Colonic mucosa (tissue), 4 donors: Measurements from ENCODE around the gene FAM13A. TPM values are rescaled to one million over a fixed set of nuclear protein-coding genes. Genes with fewer than 3 reads are reported as not detected.

Source experiments
- DNase-seq: peaks from one replicate; pipeline ENCODE4 v3.0.0-alpha.2; 2020
- H3K27ac ChIP-seq: fragments of 200-600 bp; one replicate; pipeline ENCODE4 v1.8.0; 2021
- H3K27me3 ChIP-seq: fragments of 200-600 bp; one replicate; pipeline ENCODE4 v1.8.0; 2021
- H3K36me3 ChIP-seq: fragments of 200-600 bp; one replicate; pipeline ENCODE4 v1.8.0; 2021
- H3K4me1 ChIP-seq: fragments of 200-600 bp; one replicate; pipeline ENCODE4 v1.8.0; 2021; ENCODE audit warnings: mild to moderate bottlenecking
- H3K4me3 ChIP-seq: fragments of 200-600 bp; one replicate; pipeline ENCODE4 v1.8.0; 2021
- H3K9ac ChIP-seq, 2 donors: one replicate each; pipeline ENCODE4 v1.7.0; 2013; ENCODE audit warnings: control low read depth in 2 of 2, low read depth in 2 of 2, low read length in 2 of 2
- H3K9me3 ChIP-seq: fragments of 200-600 bp; one replicate; pipeline ENCODE4 v1.8.0; 2021
- CTCF ChIP-seq: fragments of 200-600 bp; IDR thresholded peaks from one replicate; pipeline ENCODE4 v1.8.0; 2022; ENCODE audit warnings: antibody characterized with exemption, mild to moderate bottlenecking
- intact Hi-C: fragments of 100-400 bp; cut with DNase I; formaldehyde crosslinking; loops from one replicate; pipeline ENCODE4 v1.14.1; 2022
- total RNA-seq, 2 donors: library from RNA; stranded (reverse); fragmentation: NEBNext Ultra II Directional in 1 of 2; extraction: Animal tissue kit (Norgen Biotek cat#: 25700) in 1 of 2; gene quantifications; one replicate each; pipeline ENCODE4 v1.2.1, GENCODE V29; 2021
- donor health status: healthy.
- donor health status: DM: no; HTN: no; CAD: no.
- donor health status: DM: no; HTN: no; CAD: no.

The FAM13A gene
- total RNA-seq, 2 donors from 2014 or later: 34.0 to 248 TPM

DNA sequence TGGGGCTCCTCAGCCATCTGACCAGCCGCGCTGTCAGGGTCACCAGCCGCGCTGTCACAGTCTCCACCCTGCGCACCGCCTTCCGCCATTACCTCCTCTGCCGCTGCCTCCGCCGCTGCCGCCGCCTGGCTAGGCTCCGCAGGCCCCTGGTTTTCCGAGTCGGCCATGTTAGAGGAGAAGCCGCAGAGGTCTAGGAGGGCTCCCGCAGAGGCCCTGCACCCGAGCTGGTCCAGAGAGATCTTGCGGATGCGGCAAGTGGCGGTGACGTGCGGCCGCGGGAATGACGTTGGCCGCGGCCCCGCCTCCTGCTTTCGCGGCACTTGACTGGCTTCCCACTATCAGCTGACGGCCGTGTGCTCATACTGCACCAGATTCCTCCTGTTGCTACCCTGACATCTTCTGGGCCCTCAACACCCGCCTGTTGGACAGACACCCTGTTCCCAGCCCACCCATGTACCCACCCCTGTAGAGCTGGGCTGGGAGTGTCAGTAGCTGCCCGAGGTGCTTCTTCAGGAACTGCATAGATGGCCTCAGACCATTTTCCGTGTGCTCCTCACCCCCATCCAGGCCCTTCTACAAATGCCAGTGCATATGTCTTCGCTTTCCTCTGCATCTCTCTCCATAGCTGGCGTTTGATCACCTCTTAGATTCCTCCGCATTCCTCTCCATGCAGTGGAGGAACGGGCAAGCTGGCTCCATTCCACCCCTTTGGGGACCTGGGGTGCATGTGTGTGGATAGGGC, 359.2 kb downstream of the FAM13A start, which contains the start of gene NAP1L5:
NAP1L5 (minus strand) TSS at position 242 of the 742 bp plus-strand sequence; CDS start at position 167, 75 bp downstream.
- Histone ChIP-seq H3K36me3 (no peaks in the 10 kb centered on the region), H3K4me3 (peak within 1 kb of the TSS; percentile 62), H3K9me3 (no peaks in the 10 kb centered on the region), H3K4me1 (no peaks in the 10 kb centered on the region), H3K27ac (peak within 1 kb of the TSS; percentile 22), H3K27me3 (no peaks in the 10 kb centered on the region), H3K9ac (peak within 1 kb of the TSS; percentile 40 to 59)
- DNase-seq: peak; percentile 63
- intact Hi-C loops: no loop called here
- TF ChIP-seq CTCF: no peak

DNA sequence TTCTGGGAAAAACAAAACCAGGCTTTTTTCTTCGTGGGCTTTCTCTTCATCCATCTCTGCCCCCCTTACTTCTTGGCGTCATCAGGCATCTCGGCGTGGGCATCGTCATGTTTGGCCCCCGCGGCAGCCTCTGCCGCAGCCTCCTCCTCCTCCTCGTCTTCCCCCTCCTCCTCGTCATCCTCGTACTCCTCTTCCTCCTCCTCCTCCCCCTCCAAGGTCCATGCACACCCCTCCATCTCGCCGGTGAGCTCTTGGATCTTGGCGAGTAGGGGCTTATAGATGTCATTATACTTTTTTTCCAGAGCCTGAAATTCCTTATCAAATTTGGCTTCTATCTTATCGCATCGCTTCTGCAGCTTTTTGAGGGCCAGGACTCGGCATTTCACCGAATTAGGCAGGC, 359.8 kb downstream of the FAM13A start:
- no peak for TF ChIP-seq CTCF
- intact Hi-C loops: no loop called here
- Histone ChIP-seq H3K4me3 (peak overlapping the region; percentile 62), H3K4me1 (no peaks in the 10 kb centered on the region), H3K9ac (peak overlapping the region; percentile 40 to 59), H3K9me3 (no peaks in the 10 kb centered on the region), H3K27me3 (no peaks in the 10 kb centered on the region), H3K36me3 (no peaks in the 10 kb centered on the region), H3K27ac (peak overlapping the region; percentile 22)
- DNase-seq: no peak

GRCh38 chr4:88696630-88697029, 360.4 kb downstream of the FAM13A start:
- H3K9me3 ChIP-seq: no peaks in the 10 kb centered on the region
- H3K4me1 ChIP-seq: no peaks in the 10 kb centered on the region
- no peak for DNase-seq
- no peak overlapping the region for H3K9ac ChIP-seq
- no peaks in the 10 kb centered on the region for H3K36me3 ChIP-seq
- no peak for TF ChIP-seq CTCF
- no peak overlapping the region for H3K27ac ChIP-seq
- intact Hi-C loops: no loop called here
- H3K4me3 ChIP-seq: peak overlapping the region; percentile 62
- no peaks in the 10 kb centered on the region for H3K27me3 ChIP-seq

DNA sequence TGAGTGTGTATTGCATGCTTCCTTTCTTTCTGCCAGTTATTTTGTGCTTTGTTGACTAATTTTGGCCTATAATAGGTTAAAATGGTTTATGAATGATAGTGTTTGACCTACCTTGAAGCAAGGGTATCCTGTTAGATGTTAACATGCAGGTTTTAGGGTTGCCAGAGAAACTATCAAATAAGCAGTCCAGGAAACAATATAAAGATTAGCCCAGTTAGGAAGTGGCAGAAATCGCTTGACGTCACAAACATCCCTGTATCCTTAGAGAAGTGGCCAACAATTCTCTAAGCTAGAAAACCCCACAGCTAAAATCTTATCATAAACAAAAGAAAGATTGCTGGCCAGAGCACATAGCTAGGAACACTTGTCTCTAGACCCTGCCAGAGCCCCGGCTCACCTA, 363.2 kb downstream of the FAM13A start:
- H3K36me3 ChIP-seq: peaks cover 5% of the 10 kb centered on the region
- no peak overlapping the region for H3K27ac ChIP-seq
- intact Hi-C loops: no loop called here

DNA sequence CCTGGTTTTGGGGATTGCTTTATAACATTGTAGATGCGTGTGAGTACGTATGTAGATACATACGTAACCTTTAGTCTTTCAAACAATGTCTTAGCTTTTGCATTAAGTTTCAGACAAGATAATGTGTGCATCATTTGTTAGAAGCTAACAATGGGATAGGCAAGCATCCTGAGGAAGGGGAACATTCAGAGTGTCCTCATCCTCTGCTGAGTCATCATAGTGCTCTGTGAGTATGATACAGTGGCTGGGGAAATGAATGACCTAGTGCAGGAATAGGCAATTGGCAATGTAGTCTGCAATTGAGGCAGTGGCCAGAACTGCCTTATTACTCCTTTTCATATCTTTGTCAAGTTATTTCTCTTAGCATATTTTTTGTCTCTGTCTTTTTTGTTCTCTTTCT, 366.6 kb downstream of the FAM13A start:
- intact Hi-C loops: no loop called here
- Histone ChIP-seq H3K9ac (no peak overlapping the region), H3K27me3 (no peaks in the 10 kb centered on the region), H3K9me3 (no peaks in the 10 kb centered on the region), H3K36me3 (peaks cover 5% of the 10 kb centered on the region), H3K4me1 (no peaks in the 10 kb centered on the region), H3K27ac (no peak overlapping the region), H3K4me3 (no peak overlapping the region)
- no peak for DNase-seq
- no peak for TF ChIP-seq CTCF

More for the DNA sequence above, 363.2 kb downstream of the FAM13A start:
- no peak overlapping the region for H3K4me3 ChIP-seq
- no peak overlapping the region for H3K9ac ChIP-seq
- TF ChIP-seq CTCF: no peak
- no peaks in the 10 kb centered on the region for H3K9me3 ChIP-seq
- H3K27me3 ChIP-seq: no peaks in the 10 kb centered on the region
- H3K4me1 ChIP-seq: no peaks in the 10 kb centered on the region
- DNase-seq: no peak
